GM18498 (cell line): ENCODE data around the gene GSTM3.
"Not testable (repeated sequence)": the region's sequence is repeated elsewhere in the genome, so short reads cannot be mapped to it uniquely, and the experiment has no call there.

Experiments used
- ATAC-seq: cut with Tn5 transposase; IDR thresholded peaks from one replicate; pipeline ENCODE4 v1.9.1; 2021; ENCODE audit warnings: mild to moderate bottlenecking, moderate library complexity; ENCODE audit not compliant: unreplicated experiment

GSTM3 gene

DNA sequence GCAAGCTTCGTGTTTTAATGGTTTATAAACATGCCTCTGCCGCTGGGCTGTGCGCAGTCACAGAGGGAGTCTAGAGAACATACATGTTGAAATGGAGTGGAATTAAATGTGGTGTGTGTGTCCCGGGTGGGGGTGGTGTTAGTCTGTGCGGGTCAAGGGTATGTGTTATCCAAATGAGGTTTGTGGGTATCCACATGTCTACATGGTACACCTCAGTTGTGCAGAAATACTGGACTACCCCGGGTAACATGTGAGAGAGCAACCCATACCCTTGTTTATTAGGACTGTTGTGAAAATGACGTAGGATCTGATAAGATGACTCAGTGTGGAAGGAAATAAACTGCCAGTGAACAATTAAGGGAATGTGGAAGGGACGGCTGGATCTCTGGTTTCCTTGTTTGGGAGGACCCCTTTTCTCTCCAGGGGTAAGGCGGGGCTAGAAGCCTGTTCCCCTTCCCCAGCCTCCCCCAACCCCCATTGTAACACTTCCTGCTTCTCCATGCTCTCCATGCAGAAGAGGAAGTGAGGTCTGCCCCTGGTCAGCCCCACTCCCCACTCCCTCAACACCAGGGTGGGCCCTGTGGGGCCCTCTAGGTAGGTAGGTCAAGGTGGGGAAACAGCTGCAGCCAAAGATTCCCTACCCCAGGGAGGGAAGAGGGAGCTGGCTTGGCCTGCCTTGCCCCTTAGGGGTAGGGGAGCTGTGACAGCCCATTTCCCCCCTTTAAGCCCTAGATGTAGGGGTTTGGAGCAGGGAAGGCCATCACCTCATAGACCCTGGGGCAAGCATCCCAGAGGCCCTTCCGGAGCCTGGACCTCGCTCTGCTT, 22.2 kb upstream of the GSTM3 start:
- ATAC-seq = no peak

DNA sequence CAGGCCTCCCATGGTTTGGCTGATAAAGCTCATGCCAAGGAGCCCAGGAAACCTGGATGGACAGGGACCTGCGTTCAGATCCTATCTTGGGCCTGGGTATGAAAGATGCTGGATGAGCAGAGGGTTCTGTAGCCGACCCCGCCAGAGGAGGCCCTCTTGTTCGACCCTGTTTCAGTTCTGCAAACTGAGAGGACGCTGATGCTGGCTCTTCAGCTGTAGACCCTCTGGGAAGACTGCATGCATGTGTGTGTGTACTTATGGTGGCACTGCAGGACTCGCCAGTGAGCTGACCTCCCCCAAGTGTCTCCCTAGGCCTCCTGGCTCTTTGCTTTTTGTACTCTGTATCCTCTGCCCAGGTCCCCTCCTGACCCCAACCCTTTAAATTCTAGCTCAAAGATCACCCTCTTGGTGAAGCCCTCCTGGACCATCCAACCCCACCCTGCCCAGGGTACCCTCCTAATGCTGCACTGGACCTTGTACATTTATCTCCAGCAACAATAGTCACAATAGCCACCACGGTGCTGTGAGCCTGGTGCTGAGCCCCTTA, 21.3 kb upstream of the GSTM3 start:
- ATAC-seq = no peak

DNA sequence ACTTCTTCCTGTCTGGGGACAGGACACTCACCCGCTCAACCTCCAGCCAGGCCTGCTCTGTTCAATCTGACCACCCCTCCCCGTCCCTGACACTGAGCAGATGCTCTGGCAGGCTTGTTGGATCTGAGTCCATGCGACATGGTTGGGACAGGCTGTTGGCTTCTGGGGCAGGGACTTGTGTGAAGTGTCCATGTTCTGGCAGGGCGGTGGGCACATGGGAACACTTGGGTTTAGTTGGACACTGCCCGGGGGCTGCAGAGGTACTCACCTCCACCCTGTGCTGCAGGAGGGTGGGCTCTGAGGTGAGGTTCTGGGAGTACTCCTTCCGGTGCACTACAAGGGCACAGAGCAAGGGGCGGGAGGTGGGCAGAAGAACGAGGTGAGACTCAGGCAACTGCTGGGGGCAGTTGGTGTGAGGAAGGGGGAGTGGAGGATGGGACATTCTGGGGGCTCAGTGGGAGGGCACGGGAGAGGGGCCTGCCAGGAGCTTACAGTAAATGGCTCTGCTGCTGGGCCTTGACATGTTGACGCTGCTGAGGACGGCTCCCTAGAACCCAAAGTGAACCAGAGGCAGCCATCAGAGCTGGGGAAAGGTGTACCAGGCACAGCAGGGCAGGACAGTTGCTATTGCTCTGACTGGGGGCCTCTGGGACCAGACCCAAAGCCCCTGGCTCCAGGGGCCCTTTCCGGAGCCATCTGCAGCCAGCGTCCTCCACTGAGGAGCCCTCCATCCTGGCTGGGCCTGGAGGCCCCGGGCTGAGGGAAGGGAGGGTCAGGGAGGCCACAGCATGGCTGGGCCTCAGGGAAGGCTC, 20.6 kb upstream of the GSTM3 start:
- no peak for ATAC-seq

DNA sequence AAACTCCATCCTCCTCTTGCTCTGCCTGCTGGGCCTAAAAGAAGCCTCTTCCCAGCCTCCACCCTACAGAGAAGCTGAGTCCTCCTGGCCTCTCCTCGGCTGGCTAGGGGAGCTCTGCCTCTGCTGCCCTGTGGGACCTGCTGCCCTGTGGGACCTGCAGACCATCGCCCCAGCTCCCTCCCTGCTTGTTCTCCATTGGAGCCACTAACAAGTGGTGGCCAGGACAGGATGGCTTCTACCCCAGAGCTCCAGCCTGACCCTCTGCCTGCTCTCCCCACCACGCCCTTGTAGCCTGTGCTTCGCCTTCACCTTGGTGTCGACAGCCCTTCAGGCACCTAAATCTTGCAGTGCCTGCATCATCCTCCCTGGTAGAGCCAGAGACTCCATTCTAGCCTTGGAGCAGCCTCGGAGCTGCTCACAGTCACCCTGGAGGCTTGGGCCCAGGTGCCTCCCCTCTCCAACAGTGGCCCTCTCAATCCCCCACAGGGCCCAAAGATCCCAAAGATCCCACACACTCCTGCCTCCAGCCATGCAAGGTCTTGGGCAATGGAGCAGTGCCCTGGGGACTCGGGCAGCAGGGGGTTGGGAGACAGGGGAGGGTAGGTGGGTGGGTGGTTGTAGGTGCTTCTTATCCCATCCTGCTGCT, 19.9 kb upstream of the GSTM3 start:
- no peak for ATAC-seq

DNA sequence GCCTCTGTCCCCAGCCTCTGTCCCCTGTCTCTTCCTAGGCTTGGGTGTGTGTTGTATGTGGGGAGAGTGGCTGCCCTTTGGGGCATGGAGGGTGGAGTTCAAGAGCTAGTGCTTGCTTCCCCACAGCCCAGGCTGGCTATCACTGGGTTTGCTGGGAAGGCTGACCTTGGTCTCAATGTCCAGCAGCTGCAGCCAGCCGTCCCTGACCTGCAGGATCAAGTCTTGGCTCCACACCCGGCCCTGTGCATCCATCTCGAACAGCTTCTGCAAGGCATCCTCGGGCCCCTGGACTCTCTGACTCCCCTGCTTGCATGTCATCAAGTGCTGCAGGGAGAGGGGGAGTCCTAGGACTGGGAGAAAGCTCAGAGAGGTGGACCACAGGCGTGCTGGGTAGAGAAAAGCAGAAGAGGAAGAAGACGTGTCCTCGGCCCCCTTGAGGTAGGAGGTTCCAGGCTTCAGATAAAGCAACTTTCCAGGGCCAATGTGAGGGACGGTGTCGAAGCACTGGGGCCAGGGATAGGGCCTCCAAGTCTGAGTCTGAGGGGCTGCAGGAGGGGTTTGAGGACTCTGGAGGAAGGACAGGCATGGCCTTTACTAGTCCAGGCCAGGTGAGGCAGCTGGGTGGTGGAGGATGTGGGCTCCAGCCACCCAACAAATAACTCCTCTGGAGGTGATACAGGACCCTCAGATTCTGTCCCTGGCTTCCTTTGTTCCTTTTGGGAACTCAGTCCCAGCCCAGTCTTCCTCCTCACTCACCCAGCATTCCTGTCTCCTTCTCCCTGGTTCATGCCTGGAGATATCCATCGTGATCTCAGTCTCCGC, 18.9 kb upstream of the GSTM3 start:
- ATAC-seq = no peak

DNA sequence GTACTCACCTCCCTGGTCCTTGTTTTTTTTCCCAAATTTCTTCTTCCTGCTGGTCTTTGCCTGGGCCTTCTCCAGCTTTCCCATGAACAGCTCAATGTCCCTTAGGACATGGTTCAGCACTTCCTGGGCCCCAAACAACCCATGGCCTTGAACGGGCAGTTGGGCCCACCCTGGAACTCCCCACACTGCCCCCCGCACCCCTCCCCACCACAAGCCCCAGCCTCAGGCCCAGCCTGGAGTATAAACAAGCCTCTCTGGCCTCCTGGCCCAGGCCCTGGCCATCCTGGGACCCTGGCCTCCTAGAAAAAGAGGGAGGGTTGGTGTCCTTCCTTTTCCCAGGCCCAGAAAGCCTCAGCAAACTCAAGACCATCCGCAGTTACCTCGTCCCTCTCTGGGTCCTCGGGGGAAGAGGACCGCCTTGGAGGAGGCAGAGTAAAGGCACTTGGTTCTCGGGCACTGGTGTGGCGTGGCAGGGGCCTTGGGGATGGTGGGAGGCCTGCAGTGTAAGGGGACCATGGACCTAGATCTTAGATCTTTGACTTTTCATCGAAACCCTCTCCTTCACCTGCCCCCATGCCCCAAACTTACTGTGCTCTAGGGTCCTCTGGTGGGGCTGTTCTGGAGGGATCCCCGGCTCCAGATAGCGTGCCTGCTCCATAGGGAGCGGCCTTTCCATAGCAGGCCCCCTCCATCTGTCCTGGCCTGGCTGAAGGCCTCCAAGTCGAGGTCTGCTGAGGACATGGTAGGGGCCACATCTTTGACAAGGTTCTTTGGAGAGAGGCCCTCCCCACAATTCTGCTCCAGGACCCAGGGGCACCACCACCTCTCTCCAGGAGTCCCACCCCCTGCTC, 17.3 kb upstream of the GSTM3 start:
- ATAC-seq = no peak

DNA sequence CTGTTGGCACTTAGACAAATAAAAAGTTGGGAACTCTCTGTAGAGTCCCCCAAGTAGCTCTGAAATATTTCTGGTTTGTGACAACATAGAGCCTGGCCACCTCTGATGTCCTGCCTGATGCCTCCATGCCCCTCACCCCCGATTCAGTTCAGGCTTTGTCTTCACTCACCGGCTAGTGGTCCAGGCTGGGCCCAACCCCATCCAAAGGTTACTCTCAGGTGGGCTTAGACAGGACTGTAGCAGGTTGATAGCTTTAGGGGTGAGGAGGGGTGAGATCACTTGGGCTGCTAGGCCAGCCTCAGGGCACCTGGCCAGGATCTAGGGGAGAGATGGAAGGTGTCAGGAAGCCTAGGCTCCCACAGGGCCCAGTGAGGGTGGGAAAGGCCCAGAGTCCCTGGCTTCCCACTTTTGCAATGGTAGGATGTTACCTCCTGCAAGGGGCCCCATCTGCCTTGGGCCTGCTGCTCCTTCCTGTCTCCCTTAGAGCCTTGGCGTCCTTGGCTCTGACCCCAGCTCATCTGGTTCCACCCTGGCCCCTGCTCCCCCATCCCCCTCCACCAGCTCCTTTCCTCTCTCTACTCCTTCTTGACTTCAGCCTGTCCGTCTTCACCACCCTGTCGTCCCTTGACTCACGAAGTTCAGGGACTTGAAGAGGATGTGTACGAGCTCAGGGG, 16.1 kb upstream of the GSTM3 start:
- no peak for ATAC-seq

DNA sequence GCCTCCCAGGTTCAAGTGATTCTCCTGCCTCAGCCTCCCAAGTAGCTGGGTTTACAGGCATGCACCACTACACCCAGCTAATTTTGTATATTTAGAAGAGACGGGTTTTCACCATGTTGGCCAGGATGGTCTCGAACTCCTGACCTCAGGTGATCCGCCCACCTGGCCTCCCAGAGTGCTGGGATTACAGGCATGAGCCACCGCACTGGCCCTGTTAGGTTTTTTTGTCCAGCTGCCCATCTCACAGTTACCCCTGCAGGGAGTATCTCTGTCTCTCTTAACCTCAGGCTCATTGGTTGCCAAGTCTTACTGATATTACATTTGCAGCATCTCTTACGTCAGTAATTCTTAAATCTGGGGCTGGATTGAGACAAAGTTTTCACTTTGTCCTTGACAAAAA, 15.5 kb upstream of the GSTM3 start:
- not testable (repeated sequence) for ATAC-seq

DNA sequence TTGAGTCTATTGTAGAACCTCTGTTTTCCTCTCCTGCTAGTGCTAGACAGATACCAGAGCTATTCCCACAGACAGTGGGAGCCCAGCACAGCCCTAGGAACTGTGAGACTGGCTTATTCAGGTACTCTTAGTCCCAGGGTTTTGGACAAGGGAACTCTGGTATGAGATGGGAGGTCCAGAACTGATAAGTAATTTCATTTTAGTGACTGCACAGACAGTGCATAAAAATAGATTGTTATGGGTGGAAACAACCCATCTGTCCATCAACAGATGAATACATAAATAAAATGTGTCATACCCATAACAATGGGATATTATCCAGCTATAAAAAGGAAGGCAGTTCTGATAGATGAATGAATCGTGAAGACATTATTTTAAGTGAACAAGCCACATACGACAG, 13.9 kb upstream of the GSTM3 start:
- ATAC-seq = no peak

DNA sequence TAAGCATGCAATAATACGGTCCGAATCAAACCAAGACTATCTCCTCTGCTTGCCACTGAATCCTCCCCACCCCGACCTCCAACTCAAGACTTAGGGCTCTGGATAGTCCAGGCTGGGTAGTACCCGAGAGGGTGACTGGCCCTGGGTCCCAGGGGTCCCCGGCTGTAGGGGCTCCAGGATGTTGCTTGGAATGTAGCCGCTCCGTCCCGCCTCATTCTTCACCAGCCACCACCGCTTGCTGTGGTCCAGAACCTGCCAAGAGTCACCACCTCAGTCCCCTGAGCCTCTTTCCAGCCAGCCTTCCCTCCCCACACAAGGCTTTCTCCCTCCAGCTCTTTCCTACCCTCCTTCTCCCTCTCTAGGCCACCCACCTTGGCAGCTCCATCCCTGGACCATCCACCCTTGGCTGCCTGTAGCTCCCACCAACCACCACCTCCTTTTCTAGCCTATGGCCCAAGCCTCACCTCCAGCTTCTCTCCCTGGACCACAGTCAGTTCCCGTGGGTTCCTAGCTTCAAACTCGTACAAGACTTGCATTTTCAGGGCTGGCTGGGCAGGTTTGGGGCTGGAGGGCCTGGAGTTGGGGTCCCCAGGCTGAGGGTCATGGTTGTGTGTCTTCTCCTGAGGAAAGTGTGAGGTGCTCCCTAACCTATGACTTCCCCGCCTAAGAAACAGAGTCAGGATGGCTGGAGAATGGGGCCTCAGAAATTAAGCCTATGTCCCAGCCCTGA, 10.9 kb upstream of the GSTM3 start:
- no peak for ATAC-seq

DNA sequence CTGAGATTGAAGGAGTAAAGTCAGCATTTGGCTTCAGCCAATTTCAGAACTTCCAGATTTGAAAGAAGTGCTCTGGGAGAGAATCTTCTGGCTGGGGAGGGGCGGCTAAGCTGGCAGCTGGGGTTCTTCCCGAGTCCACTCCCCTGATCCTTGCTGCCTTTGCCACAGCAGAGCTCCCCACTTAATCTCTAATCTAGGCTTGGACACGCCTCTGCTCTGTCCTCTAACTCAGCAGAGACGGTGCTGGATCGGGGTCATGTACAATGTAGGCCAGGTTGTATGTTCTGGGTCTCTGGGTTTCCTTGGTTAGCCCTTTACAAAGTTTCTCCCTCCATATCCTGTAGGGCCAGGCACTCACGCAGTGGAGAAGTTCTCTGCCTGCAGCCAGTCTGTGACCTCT, 10.1 kb upstream of the GSTM3 start:
- ATAC-seq = no peak

DNA sequence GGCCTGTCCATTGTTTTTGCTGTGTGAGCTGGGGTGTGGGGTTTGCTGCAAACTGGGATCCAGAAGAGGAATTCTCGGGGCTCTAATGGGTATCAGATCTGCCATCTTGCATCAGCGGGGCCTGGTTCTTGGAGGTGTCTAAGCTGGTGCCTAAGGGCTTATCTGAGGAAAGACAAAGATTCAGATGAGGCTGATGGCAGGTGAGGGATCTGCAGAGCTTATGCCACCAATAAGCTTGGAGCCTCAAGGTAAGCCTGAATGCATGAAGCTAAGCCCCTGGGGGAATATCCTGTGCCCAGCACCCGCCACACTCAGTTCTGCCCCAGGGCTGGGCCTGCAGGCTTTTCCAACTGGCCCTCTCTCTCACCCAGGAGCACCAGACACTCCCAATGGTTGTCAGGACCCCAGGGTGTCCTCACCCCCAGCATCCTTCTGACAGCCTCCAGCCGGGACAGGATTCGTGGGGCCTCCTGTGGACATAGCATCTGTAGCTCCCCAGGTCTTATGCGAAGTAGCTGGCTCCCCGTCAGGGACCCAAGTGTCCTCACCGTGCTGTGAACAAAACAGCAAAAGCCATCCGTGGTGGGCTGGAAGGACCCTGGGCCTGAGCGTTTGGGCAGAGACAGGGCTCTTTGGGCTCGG, 9.5 kb upstream of the GSTM3 start:
- ATAC-seq = no peak

DNA sequence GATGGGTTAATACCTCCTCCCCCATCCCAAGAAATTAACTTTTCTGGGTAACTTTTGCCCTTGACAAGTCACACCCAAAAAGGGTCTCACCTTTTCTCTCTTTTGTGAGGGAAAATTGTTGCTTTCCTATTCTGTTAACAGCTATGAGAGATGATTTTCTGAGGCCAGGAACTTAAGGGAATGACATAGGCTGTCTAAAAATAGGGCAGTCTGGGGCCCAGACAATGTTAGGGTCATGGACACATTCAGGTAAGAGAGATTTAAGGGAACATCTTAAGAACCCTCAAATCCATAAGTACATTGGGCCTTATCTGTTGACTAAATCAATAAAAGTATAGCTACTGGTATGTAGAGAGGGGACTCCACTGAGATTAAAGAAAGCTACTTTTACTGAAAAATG, 8.4 kb upstream of the GSTM3 start:
- no peak for ATAC-seq

DNA sequence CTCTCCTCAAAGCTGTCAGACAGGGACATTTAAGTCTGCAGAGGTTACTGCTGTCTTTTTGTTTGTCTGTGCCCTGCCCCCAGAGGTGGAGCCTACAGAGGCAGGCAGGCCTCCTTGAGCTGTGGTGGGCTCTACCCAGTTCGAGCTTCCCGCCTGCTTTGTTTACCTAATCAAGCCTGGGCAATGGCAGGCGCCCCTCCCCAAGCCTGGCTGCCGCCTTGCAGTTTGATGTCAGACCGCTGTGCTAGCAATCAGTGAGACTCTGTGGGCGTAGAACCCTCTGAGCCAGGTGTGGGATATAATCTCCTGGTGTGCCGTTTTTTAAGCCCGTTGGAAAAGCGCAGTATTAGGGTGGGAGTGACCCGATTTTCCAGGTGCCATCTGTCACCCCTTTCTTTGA, 7.5 kb upstream of the GSTM3 start:
- not testable (repeated sequence) for ATAC-seq

DNA sequence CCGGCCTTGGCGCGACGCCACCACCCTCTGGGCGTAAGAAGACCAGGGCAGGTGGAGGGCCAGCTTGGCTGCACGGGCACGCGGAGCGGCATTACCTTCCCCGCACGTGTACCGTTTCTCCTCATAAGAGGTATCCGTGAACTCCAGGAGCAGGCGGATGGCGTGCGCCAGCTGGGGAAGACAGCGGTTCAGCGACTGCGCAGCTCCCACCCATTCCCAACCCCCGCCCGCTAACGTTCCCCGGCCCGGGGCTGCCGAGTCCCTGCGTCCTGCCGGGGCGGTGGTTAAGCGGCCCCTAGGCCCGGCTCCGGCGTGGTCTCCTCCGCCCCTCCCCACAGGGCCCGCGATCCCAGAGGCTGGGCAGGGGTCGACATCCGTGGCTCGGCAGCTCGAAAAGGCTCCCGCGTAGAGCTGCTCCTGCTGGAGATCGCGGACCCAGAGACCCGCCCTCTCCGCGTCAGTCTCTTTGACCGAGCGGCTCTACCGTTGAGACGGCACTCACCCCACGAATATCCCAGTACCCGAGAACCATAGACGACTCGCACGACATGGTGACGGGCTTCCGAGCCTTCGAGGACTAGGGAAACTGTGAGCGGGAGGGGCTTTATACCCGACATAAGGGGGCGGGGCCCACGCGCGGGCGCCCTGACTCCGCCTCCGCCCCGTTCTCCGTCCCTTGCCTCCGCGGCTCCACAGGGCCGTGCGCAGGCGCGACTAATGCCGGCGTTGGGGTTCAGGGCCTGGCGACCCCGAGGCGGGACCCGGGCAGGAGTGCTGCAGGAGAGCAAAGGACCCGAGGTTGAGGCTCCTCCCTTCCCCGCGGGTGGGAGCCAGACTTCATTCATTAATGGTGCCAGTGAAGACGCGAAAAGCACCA, 862 bp downstream of the GSTM3 start:
- peak; percentile 96 for ATAC-seq

DNA sequence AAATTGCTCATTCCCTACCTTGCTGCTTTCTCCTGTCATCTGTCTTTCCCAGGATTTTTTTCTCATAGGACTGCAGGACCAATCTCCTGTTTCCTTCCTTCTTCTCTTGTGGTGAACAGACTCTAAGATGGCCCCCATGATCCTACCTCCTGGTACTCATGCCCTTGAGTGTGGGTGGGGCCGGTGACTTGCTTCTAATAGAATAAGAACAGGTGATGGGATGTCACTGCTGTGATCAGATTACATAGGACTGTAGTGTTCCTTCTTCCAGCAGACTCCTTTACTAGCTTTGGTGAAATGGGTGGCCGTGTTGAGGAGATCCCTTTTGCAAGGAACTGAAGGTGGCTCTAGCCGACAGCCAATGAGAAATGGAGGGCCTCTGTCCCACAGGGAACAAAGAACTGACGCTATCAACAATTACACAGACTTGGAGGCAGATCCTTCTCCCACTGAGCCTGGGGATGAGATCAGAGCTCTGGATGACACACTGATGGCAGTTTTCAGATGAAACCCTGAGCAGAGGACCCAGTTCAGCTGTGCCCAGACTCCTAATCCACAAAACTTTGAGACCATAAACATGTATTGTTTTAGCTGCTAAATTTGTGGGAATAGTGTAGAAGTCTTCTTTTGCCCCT, 7.5 kb downstream of the GSTM3 start:
- ATAC-seq = no peak
